ACHN (cell line): ENCODE data around the gene BMAL1.
"Not testable (repeated sequence)": the region's sequence is repeated elsewhere in the genome, so short reads cannot be mapped to it uniquely, and the experiment has no call there.

ENCODE experiments used
- DNase-seq: peaks from one replicate; pipeline ENCODE4 v3.0.0-alpha.2; 2015
- in situ Hi-C: cut with HindIII; loops from 2 replicates; pipeline ENCODE4 v1.10.0; 2017; ENCODE audit warnings: low sequenced_read_pairs, low pct_ligation_motif_present, low pct_unique_long_range_greater_than_20kb

Gene BMAL1

DNA sequence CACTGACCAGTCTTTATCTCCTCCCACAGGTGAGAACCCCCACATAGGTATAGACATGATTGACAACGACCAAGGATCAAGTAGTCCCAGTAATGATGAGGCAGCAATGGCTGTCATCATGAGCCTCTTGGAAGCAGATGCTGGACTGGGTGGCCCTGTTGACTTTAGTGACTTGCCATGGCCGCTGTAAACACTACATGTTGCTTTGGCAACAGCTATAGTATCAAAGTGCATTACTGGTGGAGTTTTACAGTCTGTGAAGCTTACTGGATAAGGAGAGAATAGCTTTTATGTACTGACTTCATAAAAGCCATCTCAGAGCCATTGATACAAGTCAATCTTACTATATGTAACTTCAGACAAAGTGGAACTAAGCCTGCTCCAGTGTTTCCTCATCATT lies 109.0 kb downstream of the BMAL1 start:
- in situ Hi-C loops, result no loop called here
- no peak for DNase-seq

DNA sequence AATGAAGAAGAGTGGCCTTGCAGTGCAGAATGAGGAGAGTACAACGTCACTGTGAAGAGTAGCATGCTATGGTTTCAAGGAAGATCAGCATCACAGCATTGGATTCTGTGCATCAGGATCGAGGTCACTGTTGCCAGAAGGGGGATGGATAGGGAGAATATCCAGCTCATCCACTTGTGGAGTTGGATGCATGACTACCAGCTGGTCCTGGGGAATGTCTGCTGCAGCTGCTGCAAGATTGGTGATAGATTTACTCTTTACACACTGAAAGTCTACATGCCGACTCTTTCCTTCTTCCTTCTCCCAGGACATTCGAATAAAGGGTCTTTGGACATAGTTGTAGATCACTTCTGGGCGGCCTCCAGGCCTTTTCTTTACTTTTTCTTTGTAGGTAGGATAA lies 111.2 kb downstream of the BMAL1 start:
- DNase-seq, result no peak
- in situ Hi-C loops, result no loop called here

DNA sequence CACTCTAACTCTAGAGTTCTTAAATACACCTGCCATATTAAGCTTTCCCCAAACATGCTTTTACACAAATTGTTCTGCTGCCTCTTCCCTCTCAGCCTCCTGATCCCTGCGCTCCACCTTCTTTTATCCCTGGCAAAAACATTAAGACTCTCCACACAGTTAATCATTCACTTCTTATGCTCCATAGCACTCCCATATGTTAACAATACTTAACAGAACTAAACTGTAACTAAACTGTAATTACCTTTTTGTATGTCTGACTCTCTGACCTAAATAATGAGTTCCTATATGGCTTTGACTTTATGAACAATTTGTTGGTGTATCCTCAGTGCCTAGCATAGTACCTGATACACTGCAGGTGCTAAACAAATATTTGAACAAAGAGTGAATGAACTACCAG lies 113.6 kb downstream of the BMAL1 start:
- in situ Hi-C loops, result no loop called here

DNA sequence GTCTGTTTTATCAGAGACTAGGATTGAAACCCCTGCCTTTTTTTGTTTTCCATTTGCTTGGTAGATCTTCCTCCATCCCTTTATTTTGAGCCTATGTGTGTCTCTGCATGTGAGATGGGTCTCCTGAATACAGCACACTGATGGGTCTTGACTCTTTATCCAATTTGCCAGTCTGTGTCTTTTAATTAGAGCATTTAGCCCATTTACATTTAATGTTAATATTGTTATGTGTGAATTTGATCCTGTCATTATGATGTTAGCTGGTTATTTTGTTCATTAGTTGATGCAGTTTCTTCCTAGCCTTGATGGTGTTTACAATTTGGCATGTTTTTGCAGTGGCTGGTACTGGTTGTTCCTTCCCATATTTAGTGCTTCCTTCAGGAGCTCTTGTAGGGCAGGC lies 120.7 kb downstream of the BMAL1 start:
- in situ Hi-C loops, DNase-seq: not testable (repeated sequence)

More for the DNA sequence above, 113.6 kb downstream of the BMAL1 start:
- DNase-seq, result no peak

DNA sequence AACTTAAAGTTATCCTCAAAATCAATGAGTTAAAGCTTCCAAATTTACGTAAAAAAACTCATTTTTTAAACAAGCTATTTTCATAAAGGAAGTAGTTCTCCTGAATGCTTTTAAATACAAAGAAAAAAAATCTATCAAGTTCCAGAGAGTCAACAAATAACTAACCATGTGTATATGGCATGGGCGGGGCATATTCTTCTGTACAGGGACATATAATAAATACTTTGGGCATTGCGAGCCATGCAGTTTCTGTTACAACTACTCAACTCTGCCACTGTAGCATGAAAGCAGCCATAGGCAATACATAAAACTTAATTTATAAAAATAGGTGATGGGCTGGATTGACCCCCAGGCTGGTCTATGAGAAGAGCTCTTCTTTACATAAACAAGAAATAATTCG lies 127.6 kb downstream of the BMAL1 start:
- in situ Hi-C loops, result no loop called here
- DNase-seq, result no peak

DNA sequence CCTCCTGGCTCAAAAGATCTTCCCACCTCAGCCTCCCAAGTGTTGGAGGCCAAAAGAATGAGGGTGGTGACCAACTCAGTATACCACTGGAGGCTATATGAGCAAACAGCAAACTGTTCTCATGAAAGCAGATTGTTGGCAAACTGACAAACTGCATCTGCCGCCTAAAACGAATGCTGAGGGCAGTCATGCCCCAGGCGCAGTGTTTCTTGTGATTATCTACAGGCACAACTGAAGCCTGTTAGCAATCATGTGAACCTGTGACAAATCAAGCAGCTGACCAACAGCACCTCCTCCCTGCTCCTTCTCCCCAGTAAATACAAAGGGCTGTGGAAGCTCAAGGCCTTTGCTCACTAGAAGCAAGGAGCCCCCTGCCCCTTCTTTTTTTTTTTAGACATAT lies 137.6 kb downstream of the BMAL1 start:
- DNase-seq, result no peak
- in situ Hi-C loops, result no loop called here

DNA sequence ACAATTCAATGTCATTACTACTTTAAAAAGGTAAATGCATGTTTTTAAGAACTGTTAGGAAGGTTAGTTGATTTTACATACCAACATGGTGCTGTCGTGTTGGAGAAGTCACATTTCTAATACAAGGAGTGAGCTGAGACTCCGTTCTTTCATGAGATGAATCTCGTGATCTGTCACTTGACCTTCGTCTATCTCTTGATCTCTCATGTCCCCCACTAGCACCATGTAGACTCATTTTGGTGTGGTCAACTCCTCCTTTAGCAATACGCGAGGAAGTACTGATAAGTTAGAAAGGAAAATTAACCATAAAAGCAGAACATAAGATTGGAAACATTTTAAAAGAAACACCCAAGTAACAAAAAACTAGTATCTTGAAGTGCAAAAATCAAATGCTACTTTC lies 144.0 kb downstream of the BMAL1 start:
- in situ Hi-C loops, result no loop called here
- DNase-seq, result no peak

DNA sequence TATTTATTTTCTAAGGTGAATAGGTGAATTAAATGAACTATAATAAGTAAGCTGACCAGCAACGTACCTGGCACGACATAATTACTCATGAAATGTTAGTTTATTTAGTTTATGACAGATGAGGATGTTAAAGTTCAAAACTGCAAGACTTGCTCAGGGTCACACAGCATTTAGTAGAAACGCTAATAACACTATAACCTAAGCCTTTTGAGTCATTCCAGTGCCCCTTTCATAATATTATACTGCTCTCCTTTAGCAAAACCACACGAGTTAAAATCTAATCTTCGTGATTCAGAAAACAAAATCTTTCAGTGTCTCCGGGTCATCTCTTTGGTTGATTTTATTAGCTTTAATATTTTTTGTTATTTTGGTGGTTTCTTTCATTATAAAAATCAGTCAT lies 145.8 kb downstream of the BMAL1 start:
- in situ Hi-C loops, result no loop called here
- DNase-seq, result peak; percentile 61

DNA sequence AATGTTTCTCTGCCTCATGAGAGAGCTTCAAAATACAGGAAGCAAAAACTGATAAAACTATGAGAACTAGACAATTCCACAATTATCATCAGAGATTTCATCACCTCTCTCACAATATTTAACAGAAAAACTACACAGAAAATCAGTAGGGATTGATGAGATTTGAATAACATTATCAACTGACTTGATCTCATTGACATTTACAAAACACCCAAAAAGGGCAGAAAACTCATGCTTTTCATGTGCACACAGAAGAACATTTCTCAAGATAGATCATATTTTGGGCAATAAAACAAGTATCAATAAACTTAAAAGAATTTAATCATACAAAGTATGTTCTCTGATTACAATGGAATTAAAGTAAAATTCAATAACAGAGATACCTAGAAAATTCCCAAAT lies 149.8 kb downstream of the BMAL1 start:
- in situ Hi-C loops, result no loop called here

DNA sequence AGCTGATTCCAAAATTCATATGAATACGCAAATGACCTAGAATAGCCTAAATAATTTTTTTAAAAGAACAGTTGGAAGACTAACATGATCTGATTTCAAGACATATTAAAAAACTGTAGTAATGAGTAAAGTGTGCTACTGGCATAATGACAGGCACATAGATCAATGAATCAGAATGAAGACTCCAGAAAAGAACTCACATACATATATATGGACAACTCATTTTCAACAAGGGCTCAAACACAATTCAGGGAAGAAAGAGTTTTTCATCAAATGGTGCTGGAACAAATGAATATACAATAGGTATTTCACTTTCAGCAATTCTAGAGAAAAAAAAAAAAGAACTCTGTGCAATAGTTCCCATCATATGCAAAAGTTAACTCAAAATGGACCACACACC lies 151.7 kb downstream of the BMAL1 start:
- in situ Hi-C loops, result no loop called here
- DNase-seq, result no peak

More for the DNA sequence above, 149.8 kb downstream of the BMAL1 start:
- DNase-seq, result no peak

DNA sequence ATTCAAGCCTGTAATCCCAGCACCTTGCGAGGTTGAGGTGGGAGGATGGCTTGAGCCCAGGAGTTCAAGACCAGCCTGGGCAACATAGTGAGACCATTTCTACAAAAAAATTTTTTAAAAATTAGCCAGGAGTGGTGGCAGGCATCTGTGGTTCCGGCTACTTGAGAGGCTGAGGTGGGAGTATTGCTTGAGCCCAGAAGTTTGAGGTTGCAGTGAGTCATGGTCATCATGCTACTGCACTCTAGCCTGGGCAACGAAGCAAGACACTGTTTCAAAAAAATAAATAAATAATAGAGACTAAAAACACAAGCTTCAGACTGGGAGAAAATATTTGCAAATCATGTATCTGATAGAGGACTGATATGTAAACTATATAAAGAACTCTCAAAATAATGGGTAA lies 152.2 kb downstream of the BMAL1 start:
- in situ Hi-C loops, result no loop called here
- DNase-seq, result peak; percentile 79

DNA sequence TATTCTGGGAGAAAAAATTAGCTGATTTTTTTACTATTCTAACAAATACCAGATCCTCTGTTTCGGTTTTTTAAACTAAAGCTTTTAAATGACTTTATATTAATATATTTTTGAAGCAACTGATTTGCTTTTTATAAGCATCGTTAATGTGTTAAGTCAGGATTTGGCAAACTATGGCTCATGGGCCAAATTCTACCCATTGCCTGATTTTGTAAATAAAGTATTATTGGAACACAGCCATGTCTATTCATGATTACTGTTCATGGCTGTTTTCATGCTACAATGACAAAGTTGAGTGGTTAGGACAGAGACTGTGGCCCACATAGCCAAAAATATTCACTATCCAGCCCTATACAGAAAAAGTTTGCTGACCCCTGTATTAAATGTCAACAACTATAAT lies 155.8 kb downstream of the BMAL1 start:
- in situ Hi-C loops, result no loop called here

DNA sequence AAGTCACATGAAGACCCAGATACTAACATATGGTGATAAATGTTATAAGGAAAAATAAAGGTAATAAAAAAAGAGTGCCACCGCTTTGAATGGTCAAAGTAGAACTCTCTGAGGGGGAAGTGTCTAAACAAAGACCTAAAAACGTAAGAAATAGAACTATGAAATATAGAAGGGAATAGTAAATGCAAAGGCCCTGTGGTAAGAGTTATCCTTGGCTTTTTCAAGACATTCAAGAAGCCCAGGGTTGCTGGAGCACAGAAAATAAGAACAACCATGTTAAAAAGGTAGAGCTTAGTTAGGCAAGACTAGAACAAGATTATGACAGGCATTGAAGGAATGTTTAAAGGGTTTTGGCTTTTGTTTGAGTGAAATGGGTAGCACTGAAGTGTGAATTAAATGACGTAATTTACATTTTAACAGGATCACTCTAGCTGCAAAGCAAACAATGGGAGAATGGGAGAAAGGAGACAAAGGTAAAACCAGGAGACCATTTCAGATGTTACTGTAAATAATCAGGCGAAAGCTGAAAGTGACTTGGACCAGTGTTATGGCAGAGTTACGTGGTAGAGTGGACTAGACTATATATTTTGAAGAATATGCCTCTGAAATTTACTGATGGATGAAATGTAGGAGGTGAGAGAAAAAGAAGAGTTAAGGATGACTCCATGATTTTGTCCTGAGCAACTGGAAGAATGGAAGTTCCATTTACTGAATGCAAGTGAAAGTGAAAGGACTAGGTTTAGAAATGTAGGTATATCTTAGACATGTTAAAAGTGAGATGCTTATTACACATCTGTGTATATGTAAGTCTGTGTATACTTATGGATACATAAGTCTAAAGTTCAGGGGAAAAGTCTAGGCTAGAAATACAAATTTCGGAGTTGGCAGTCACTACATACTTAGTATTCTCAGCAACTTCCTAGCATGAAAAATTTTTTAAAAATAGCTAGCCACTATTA lies 156.9 kb downstream of the BMAL1 start:
- peak; percentile 78 for DNase-seq
- in situ Hi-C loops, result no loop called here

More for the DNA sequence above, 155.8 kb downstream of the BMAL1 start:
- DNase-seq, result no peak

DNA sequence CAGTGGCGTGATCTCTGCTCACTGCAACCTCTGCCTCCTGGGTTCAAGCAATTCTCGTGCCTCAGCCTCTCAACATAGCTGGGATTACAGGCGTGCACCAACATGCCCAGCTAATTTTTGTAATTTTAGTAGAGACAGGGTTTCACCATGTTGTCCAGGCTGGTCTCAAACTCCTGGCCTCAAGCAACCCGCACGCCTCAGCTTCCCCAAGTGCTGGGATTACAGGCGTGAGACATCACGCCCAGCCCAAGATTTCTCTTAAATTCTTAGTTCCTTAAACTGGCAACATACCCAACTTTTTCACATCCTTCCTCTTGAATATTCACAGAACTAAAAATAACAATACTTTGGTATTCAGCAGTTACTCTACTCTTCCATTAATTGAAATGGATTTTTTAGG lies 159.2 kb downstream of the BMAL1 start:
- in situ Hi-C loops, DNase-seq: not testable (repeated sequence)
